Smooth muscle cell (in vitro differentiated cells): ENCODE data around the gene ANK3. TPM values are rescaled to one million over a fixed set of nuclear protein-coding genes. Genes with fewer than 3 reads are reported as not detected.

Source experiments
- DNase-seq: peaks from one replicate; lab custom pipeline; 2025; ENCODE audit not compliant: unreplicated experiment; lab: John Stamatoyannopoulos, UW
- H2AFZ ChIP-seq: fragments of 200-600 bp; sonication (generic); 2 replicates; pipeline ENCODE4 v1.6.0; 2016; ENCODE audit warnings: antibody characterized with exemption, low read depth, mild to moderate bottlenecking
- H3F3A ChIP-seq: fragments of 200-600 bp; sonication (generic); 2 replicates; pipeline ENCODE4 v1.6.0; 2017; ENCODE audit warnings: antibody characterized with exemption, low read depth
- H3K27ac ChIP-seq: fragments of 200-600 bp; sonication (generic); 2 replicates; pipeline ENCODE4 v1.5.1; 2016; ENCODE audit warnings: low read depth, mild to moderate bottlenecking
- H3K27me3 ChIP-seq: fragments of 200-600 bp; sonication (generic); 2 replicates; pipeline ENCODE4 v1.6.1; 2016; ENCODE audit warnings: low read depth, mild to moderate bottlenecking
- H3K36me3 ChIP-seq: fragments of 200-600 bp; sonication (generic); 2 replicates; pipeline ENCODE4 v1.5.1; 2016; ENCODE audit warnings: low read depth
- H3K4me1 ChIP-seq: fragments of 200-600 bp; sonication (generic); 2 replicates; pipeline ENCODE4 v1.5.1; 2016; ENCODE audit warnings: low read depth
- H3K4me2 ChIP-seq: fragments of 200-600 bp; sonication (generic); 2 replicates; pipeline ENCODE4 v1.6.0; 2016; ENCODE audit warnings: mild to moderate bottlenecking
- H3K4me3 ChIP-seq: fragments of 200-600 bp; sonication (generic); 2 replicates; pipeline ENCODE4 v1.5.1; 2016; ENCODE audit warnings: mild to moderate bottlenecking
- H3K79me2 ChIP-seq: fragments of 200-600 bp; sonication (generic); 2 replicates; pipeline ENCODE4 v1.6.0; 2016; ENCODE audit warnings: low read depth, mild to moderate bottlenecking
- H3K9ac ChIP-seq: fragments of 200-600 bp; sonication (generic); 2 replicates; pipeline ENCODE4 v1.6.0; 2016; ENCODE audit warnings: low read depth
- H3K9me3 ChIP-seq: fragments of 200-600 bp; sonication (generic); replicated peaks from 2 replicates; pipeline ENCODE4 v1.5.1; 2016; ENCODE audit warnings: low read depth
- H4K20me1 ChIP-seq: fragments of 200-600 bp; sonication (generic); 2 replicates; pipeline ENCODE4 v1.6.0; 2016; ENCODE audit warnings: low read depth
- CTCF ChIP-seq: fragments of 200-600 bp; sonication (generic); IDR thresholded peaks from 2 replicates; pipeline ENCODE4 v1.5.1; 2017; ENCODE audit warnings: borderline replicate concordance, mild to moderate bottlenecking, antibody characterized with exemption; ENCODE audit not compliant: insufficient read depth, poor library complexity, severe bottlenecking
- WGBS: methylation state at CpG from one replicate; pipeline ENCODE4 v1.1.7; 2016; ENCODE audit warnings: low lambda C conversion rate; 5-methylcytosine and 5-hydroxymethylcytosine counted together
- polyA plus RNA-seq: library from polyadenylated mRNA; unstranded; fragments of >200 nt; fragmentation: Nextera tagmentation; extraction: Ambion mirVana; gene quantifications from 2 replicates; pipeline ENCODE4 v1.2.1, GENCODE V29; 2016
- total RNA-seq: library from RNA; depleted of rRNA; stranded (reverse); fragments of >200 nt; gene quantifications from 2 replicates; pipeline ENCODE4 v1.2.3, GENCODE V29; 2014

ANK3 gene
- total and polyA plus RNA-seq, 2 experiments from 2014 or later, result 28.2 to 85.5 TPM

DNA sequence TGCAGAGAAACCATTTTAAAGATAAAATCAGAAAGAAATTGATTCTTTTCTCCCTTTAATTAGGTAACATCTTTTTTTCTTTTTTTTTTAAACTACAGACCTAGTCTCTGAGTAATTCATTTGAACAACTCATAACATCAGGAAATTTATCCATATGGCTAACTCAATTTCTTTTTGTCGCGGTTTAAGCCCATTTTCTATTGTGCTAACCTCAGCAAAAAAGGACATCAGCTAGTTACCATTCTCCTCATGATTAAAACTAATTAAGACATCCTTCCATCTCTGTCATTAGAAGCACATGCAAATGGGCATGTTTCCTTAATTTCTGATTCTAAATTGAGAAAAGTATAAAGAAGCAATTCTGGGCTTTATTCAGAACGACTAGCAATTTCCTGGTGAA lies 57.8 kb downstream of the ANK3 start:
- Histone ChIP-seq H4K20me1 (no peaks in the 10 kb centered on the region), H3K79me2 (no peaks in the 10 kb centered on the region), H3K36me3 (no peaks in the 10 kb centered on the region), H3K9ac (no peak overlapping the region), H3K27me3 (no peaks in the 10 kb centered on the region), H3K4me1 (no peaks in the 10 kb centered on the region), H3K27ac (no peak overlapping the region), H3K9me3 (no peaks in the 10 kb centered on the region), H3K4me3 (no peak overlapping the region), H2AFZ (no peak overlapping the region), H3F3A (no peaks in the 10 kb centered on the region), H3K4me2 (no peak overlapping the region)
- TF ChIP-seq CTCF, result no peak
- WGBS, result 92% methylated on average over 3 of the region's 3 CpGs
- no peak for DNase-seq

GRCh38 chr10:60323162-60323561 lies 66.5 kb downstream of the ANK3 start:
- Histone ChIP-seq H3K4me2 (no peak overlapping the region), H3K36me3 (no peaks in the 10 kb centered on the region), H3K4me1 (no peaks in the 10 kb centered on the region), H3K4me3 (no peak overlapping the region), H3K9ac (no peak overlapping the region), H3K27ac (no peak overlapping the region), H2AFZ (no peak overlapping the region), H3K79me2 (no peaks in the 10 kb centered on the region), H3F3A (no peaks in the 10 kb centered on the region), H3K27me3 (no peaks in the 10 kb centered on the region), H3K9me3 (no peaks in the 10 kb centered on the region), H4K20me1 (no peaks in the 10 kb centered on the region)
- WGBS, result 69% methylated on average over 2 of the region's 2 CpGs
- TF ChIP-seq CTCF, result no peak
- no peak for DNase-seq

- Histone ChIP-seq H3K4me3 (no peak overlapping the region), H3K36me3 (no peaks in the 10 kb centered on the region), H3K9ac (no peak overlapping the region), H3K4me2 (no peak overlapping the region), H4K20me1 (no peaks in the 10 kb centered on the region), H3K4me1 (no peaks in the 10 kb centered on the region), H3K27me3 (no peaks in the 10 kb centered on the region), H3K27ac (no peak overlapping the region), H2AFZ (no peak overlapping the region), H3K9me3 (no peaks in the 10 kb centered on the region), H3K79me2 (no peaks in the 10 kb centered on the region), H3F3A (no peaks in the 10 kb centered on the region)
- DNase-seq, result no peak
- no peak for TF ChIP-seq CTCF
- WGBS, result 85% methylated on average over 1 of the region's 1 CpG
Measured at GRCh38 chr10:60320666-60321065, 69.0 kb downstream of the ANK3 start.

DNA sequence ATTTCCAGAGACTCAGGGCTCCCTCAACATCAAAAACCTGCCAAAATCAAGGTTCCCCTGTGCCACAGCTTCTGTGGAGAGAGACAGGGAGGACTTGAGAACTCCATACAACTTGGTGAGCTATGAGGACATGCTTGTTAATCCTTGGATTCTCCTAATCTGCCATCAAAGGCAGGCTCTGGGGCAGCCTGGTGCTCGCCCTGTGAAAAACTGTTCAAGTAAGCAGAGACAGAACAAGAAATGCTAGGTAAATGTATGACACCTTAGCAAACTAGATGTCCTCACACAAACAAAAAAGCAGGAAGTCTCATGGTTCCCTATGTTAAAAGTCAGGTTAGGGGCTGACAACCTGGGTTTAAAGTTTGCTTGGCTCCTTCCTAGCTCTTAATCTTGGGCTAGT lies 73.6 kb downstream of the ANK3 start:
- Histone ChIP-seq H3K4me2 (no peak overlapping the region), H3K9ac (no peak overlapping the region), H3K4me1 (peaks cover 7% of the 10 kb centered on the region), H2AFZ (no peak overlapping the region), H3K27me3 (no peaks in the 10 kb centered on the region), H4K20me1 (no peaks in the 10 kb centered on the region), H3K9me3 (no peaks in the 10 kb centered on the region), H3K36me3 (no peaks in the 10 kb centered on the region), H3K27ac (no peak overlapping the region), H3K4me3 (no peak overlapping the region), H3F3A (peaks cover 8% of the 10 kb centered on the region), H3K79me2 (no peaks in the 10 kb centered on the region)
- TF ChIP-seq CTCF, result no peak
- WGBS, result 65% methylated on average over 1 of the region's 1 CpG
- DNase-seq, result no peak
